Tibial nerve (tissue), 3 donors: ENCODE results near the gene STRBP.
"Not testable (repeated sequence)": the region's sequence is repeated elsewhere in the genome, so short reads cannot be mapped to it uniquely, and the experiment has no call there.

ENCODE experiments used
- POLR2A ChIP-seq, 2 donors: fragments of 450-650 bp; IDR thresholded peaks; one replicate each; pipeline ENCODE4 v1.6.1; 2017; ENCODE audit warnings: antibody characterized with exemption in 2 of 2, mild to moderate bottlenecking in 2 of 2, moderate library complexity in 2 of 2
- TF ChIP-seq, protein P1 (sequence below), 5 experiments: fragments of 200-600 bp in 3 of 5; fragments of 450-650 bp in 2 of 5; sonication (generic) in 3 of 5; IDR thresholded peaks; one replicate each; pipeline ENCODE4 v1.5.1; 2016 to 2019; ENCODE audit warnings: antibody characterized with exemption in 5 of 5, mild to moderate bottlenecking in 3 of 5, moderate library complexity in 2 of 5

DNA sequence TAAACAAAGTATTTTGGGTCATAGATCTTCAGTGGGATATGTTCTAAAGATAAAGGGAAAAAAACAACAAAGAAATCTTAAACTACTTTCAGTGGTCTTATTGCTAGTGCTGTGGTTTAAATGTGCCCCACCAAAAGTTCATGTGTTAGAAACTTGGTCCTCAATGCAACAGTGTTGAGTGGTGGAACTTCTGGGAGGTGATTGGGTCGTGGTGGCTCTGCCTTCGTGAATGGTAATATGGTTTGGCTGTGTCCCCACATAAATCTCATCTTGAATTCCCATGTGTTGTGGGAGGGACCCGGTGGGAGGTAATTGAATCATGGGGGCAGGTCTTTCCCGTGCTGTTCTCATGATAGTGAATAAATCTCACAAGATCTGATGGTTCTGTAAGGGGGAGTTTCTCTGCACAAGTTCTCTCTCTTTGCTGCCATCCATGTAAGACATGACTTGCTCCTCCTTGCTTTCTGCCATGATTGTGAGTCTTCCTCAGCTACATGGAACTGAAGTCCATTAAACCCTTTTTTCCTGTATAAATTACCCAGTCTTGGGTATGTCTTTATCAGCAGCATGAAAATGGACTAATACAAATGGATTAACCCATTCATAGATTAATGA lies 10.6 kb upstream of the STRBP start:
- TF ChIP-seq, protein P1, sequence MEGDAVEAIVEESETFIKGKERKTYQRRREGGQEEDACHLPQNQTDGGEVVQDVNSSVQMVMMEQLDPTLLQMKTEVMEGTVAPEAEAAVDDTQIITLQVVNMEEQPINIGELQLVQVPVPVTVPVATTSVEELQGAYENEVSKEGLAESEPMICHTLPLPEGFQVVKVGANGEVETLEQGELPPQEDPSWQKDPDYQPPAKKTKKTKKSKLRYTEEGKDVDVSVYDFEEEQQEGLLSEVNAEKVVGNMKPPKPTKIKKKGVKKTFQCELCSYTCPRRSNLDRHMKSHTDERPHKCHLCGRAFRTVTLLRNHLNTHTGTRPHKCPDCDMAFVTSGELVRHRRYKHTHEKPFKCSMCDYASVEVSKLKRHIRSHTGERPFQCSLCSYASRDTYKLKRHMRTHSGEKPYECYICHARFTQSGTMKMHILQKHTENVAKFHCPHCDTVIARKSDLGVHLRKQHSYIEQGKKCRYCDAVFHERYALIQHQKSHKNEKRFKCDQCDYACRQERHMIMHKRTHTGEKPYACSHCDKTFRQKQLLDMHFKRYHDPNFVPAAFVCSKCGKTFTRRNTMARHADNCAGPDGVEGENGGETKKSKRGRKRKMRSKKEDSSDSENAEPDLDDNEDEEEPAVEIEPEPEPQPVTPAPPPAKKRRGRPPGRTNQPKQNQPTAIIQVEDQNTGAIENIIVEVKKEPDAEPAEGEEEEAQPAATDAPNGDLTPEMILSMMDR (IDR thresholded peaks at IDR 0.05): not testable (repeated sequence)
- TF ChIP-seq POLR2A (IDR thresholded peaks at IDR 0.05): not testable (repeated sequence)
